RPMI7951 (cell line): ENCODE results near the gene CALCR. TPM values are rescaled to one million over a fixed set of nuclear protein-coding genes. Genes with fewer than 3 reads are reported as not detected.

Experiments
- DNase-seq: peaks from one replicate; pipeline ENCODE4 v3.0.0-alpha.2; 2012; ENCODE audit warnings: low read depth
- total RNA-seq: library from RNA; depleted of rRNA; stranded (reverse); fragments of >200 nt; shearing (Covaris generic); gene quantifications from 2 replicates; pipeline ENCODE4 v1.2.3, GENCODE V29; 2014

Gene CALCR
- total RNA-seq, 1 experiment from 2014 or later = not detected

DNA sequence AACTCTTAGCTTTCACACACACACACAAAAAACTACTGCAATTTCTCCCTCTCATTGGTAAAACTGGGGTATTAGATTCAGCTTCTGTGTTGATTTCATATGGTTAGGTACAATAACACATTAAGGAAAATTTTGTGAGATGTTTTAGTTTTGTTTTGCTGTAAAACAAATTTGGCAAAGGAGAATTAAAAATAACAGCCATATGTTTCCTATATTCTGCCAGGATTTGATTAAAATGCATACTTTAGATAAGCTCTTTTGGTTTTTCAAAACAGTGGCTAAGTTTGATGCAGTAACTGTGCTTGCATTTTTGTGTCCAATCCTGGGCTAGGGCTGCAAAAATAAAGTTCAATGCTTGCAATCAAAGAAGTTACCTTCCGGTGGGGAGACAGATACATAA is 126.3 kb downstream of the CALCR start:
- no peak for DNase-seq

DNA sequence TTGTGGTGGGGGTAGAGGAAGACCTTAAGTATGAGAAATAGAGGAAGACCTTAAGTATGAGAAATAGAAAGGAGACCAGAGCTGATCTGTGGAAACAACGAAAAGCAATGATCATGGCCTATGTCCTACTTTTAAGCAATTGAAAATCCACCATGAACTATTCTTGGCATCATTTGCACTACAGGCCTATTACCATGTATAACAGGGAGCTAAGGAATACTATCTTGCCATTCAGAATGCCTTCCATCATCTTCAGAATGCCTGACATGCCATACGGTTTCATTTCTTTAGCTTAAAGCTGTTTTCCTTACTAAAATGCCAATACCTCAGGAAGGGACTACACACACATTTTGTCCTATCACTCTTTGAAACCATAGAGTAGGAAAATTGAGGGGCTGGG is 127.0 kb downstream of the CALCR start:
- DNase-seq = no peak

DNA sequence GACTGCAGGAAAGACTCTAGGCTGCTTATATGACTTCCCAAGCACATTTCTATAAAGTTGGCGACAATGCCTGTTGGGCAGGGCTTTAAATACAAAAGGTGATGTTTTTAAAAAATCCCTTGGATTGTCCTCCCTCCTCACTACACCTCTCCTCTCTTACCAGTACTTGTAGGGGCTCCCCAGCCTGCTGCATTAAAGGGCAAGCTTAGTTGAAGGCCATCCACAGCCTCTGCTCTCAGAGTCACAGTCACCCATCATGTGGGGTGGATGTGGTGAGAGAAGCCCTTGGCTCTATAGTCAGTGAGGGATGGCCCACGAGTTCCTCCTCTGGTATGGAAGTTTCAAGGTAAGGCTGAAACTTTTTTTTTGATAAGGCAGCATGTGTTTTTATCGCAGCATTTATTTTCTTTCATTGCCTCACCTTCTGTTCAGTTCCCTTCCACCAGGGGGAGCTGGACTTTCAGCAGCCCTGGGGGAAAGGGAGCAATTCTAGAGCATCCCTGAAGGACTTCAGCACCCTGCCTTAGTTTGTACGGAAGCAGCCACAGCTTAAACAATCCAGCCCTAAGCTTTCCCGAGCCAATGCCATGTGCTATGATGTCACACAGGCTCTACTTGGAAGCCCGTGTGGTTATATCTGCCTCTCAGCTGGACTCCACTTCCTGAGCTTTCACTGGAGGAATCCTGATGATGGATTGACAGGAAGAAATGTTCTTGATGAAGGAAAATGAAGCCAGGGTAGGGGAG is 131.9 kb downstream of the CALCR start:
- DNase-seq = peak; percentile 28

DNA sequence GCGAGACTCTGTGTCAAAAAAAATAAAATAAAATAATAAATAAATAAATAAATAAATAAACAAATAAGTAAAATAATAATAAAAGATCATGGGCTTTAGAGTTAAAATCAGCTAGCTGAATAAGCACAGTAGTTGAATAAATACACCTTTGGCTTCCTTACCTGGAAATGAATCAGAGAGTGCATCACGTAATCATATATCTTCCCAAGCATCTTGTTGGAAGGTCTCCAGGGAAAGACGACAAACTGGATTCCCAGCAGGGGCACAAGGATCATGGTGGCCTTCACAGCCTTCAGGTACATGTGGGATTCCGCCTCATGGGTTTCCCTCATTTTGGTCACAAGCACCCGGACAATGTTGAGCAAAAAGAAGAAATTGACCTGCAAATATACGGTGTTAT is 138.7 kb downstream of the CALCR start:
- no peak for DNase-seq

DNA sequence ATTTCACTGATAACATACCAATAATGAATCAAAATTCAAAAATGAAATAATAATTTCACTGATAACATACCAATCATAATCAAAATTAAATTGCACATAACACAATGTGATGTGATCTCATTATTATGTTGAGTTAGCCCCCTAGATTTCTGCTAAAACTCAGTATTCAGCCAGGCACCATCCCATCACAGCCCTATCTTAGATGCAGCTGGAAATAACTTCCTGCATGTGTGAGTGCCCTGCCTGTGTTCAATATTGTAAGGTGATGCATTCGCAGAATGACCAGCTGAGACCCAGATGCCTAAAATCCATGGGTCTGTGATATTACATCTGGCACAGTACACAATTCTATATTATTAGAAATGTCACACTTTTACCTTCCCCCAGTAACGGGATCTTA is 142.4 kb downstream of the CALCR start:
- DNase-seq = no peak

DNA sequence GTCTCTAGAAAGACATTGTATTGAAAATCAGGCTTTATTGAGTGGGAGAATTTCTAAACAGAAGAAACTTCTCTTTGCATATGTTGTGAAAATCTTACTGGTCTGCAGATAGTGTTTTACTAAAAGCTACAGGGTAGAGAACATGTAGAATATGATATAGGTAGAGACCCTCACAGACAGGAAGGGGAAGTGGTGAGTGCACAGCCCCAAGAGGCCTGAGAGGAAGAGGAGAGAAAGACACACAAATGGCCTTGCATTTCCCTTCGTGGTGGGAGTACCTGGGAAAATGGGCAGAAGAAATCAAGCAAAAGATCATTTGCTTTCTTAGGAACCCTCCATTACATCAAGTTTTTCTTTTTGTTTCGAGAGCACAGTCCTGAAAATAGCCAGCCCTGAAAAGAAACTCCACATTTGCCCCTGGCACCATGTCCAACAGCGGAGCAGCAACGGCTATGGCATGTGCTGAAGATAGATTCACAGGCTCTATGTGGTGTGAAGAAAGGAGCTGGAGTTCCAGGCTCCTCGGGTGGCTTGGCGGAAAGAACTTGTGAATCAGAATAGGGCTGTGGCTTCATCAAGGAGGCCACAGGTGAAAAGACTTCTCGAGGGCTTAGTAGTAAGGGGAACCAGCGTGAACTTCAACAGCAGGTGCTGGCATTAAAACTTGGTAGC is 143.5 kb downstream of the CALCR start:
- DNase-seq = no peak

DNA sequence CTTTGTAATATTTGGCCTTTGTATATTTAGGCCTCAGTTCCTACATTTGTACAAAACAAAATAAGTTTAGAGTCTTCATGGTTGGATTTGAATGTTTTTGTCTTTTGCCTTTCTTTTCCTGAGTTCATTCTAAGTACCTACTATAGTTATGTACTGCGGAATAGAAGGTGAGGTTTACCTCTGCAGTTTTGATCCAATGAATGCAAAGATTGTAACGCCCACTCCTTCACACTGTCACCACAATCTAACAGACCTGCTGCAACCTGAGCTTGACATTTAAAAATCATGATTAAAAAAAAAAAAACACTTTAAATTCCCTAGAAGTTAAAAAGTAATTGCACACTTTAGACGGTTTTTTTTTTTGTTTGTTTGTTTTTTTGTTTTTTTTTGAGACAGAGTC is 145.0 kb downstream of the CALCR start:
- no peak for DNase-seq

DNA sequence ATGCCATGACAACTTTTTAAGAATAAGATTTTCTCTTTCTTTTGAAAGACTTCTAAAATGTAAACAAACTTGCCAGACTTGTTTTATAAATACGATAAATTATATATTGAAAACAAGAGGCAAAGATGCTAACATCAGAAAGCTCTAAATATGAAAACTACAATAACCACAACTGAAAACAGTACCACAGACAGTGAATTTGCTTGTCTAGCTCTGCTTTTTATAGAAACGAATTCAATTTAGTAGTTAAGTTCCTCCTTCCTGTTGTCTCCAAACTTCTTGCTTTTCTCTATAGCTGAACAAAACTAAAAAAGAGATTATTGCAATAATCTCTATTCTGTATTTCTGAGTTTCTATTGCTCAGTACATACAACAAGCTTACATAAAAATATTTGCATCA is 147.4 kb downstream of the CALCR start:
- no peak for DNase-seq

DNA sequence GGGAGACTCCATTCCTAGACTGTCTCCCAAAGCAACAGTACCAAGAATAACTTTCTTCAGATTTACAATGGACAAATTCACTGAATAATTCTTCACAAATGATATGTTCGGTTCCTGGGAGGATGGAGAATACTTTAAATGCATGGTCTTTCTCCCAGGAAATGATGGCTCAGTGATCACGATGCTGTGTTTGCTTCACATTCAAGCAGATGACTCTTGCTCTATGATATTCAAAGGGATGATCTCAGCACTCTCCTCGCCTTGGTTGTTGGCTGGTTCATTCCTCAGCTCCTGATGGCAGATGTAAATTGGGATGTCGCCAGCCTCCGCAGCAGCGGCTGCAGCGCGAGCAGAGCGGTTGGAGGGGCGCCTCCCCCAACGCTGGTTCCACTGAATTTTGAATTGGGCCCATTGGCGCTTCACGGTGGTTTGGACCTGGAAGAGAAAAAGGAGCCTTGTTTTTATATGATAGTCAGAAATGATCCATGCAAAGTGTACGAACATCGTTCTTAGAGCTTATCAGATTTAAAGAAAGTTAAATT is 148.3 kb downstream of the CALCR start:
- no peak for DNase-seq

DNA sequence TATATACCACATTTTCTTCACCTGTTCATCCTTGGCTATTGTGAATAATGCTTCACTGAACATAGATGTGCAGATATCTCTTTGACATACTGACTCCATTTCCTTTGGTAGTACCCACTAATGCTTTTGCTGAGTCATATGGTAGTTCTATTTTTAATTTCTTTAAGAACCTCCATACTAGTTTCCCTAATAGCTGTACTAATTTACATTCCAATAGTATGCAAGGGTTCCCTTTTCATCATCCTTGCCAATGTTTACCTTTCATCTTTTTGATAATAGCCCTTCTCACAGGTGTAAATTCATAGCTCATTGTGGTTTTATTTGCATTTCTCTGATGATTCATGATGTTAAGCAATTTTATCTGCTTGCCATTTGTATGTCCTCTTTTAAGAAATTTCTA is 159.9 kb downstream of the CALCR start:
- no peak for DNase-seq

DNA sequence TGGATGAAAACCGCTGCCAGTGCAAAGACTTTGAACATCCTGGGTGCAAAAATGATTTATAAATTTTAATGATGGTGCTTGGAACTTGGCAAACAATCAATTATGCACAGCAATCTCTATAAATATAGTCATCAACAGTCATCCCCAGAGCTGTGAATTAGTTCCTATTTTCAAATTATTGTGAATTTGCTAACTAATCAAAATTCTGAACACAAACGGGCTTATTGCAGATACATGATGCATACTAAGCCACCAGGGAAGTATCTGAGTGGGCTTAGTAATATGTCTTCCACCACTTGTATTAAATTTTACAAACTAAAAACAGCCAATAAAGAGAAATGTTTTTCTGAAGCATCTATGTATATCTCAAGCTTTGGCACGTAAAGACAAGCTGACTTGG is 165.2 kb downstream of the CALCR start:
- DNase-seq = no peak

DNA sequence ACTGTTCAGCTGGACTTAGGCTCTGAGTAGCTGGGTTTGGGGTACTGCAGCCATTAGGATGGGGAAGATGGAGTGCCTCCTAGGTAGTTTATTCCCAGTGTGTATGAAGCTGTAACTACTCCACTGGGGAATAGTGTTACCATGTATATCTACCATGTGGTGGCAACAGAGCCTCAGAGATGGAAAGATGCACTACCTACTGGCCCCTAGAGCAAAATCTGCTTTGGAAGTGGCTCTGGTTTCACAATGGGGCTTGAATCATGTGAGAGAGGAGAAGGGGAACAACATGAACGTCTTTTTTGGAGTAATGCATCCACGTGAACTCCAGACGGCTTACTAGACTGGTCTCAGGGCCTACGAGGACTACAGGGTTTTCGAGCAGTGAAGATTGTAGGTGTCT is 167.3 kb downstream of the CALCR start:
- no peak for DNase-seq

DNA sequence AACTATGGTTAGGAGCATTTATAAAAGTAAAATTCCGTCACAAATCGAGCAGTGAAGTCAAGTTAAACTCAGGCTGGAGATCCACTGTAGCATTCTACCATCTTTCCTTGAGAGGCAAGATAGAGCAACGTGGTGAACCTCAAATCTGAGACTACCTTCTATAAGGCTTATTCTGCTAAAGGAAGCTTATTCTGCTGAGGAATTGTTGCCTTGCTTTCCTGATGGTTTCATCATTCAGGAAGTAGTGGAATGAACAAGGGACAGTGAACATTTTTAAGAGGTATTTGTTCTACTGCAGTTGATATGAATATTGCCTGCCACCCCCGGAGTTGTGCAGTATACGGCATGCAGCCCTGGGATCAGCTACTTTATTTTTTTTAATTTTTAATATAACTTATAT is 171.6 kb downstream of the CALCR start:
- no peak for DNase-seq

DNA sequence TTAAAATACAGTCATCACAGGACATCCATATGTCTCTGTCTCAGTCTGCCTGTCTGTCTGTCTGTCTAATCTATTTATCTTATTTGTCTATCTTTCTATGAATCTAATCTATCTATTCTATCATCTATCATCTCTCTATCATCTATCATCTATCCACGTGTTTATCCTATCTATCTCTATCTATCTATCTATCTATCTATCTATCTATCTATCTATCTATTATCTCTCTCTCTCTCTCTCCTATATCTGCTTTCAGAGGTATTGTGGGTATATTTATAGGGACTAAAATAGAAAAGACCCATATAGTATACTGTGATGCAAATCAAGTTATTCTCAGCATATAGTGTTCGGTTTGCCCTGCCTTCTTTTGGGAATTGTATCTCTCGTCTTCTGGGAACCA is 174.9 kb downstream of the CALCR start:
- no peak for DNase-seq

DNA sequence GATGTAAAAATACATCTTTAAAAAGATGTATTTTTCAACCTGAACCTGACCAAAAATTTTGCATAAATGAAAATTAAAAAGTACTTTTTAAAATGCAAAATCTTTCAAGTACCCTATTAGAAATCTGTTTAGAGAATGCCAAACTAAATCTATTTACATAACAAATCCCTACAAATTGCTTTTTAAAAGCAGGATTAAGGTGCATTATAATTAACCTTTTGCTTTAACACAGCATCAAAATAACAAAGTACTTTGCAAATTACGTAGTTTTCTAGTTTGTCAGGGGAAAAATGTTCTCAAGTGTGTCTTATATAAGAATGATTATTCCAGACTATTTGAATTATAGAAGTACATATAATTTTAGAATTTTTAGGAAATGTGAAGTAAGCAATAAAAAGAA is 181.5 kb downstream of the CALCR start:
- DNase-seq = no peak

DNA sequence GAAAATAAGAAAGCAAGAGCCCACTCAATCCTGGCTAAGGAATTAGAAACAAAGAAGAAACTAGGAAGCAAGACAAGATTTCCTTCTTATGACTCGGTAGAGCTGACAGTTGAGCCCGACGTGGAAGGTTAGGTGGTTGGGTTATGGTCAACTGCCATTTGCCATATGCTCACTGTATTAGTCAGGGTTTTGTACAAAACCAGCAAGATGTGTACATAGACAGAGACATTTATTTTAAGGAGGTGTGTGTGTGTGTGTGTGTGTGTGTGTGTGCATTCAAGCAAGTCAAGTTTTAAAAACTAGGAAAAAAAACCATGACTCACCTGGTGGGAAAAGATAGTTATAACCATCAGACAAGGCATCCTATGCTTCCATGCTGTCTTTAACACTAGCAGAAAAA is 183.9 kb downstream of the CALCR start:
- no peak for DNase-seq

DNA sequence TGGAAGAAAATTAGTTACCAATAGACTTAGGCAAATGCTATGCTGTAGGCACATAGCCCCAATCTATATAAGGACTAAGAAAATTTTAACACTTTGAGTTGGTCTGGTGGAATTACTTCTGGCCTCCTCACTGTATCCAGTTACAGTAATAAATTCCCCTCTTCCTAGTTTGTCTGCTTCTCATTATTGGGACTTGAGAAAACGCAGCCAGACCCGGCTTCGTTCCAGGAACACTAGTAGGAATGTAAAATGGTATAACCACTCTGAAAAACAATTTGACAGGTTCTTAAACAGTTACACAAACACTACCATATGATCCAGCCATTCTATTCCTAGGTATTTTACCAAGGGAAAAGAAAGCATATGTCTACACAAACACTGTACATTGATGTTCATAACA is 192.2 kb downstream of the CALCR start:
- DNase-seq = no peak

DNA sequence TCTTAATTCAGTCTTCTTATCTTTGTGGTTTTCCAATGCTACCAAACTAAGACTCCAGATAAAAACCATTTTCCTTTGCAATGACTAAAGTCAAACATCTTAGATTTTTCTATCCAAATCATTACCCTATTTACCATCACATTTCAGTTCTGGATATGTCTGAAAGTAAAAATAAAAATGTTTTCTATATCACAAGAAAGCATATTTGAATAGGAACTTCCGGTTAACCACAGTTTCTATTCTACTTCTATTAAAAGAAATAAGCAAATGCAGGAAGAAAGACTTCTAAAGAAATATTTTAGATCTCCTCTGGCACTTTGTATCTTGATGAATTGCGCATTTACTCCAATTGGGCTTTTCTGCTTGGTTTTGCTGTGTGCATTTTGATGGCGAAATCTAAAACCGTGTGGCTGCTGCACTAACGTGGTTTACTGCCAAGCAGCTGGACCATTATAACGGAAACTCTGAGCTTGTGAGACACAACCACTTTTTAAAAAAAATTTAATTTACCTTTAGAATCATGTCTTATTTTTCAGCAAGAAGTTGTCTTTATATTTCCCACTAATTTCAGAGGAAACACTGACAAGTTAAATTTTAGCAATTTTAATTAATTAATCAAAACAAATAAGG is 196.3 kb downstream of the CALCR start:
- DNase-seq = no peak

DNA sequence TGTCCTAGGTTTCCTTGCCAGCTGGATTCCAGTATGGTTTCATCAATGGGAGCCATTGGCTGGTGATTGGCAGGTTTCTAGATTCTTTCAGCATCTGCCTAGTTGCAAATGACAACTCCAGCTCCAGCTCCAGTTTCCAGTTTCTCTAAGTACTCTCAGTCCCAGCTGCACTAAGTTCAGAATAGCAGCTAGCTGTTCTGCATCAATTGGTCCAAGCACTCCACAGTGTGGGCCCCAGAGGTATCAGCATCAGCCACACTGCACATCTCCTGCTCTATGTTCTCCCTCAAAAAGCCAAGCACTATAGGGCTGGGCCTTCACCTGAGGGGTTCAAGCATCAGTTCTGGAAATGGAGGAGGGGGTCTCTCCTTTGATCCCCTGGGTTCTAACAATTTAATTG is 198.9 kb downstream of the CALCR start:
- DNase-seq = no peak
